Heart right ventricle (tissue), 16 donors: ENCODE data around the gene RAI1. TPM values are rescaled to one million over a fixed set of nuclear protein-coding genes. Genes with fewer than 3 reads are reported as not detected.

Experiments used
- ATAC-seq, 8 donors: fragments of 200-7000 bp; cut with Tn5 transposase; one replicate each; pipeline ENCODE4 v1.9.1; 2020; ENCODE audit warnings: mild to moderate bottlenecking in 8 of 8, moderate library complexity in 8 of 8, moderate number of reproducible peaks in 1 of 8
- DNase-seq, 2 donors: peaks; one replicate each; pipeline ENCODE4 v3.0.0-alpha.2; 2020
- H3K27ac ChIP-seq, 10 donors: fragments of 200-600 bp; sonication (generic) in 2 of 10; one replicate each; pipeline versions ENCODE4 v1.5.0 to v1.8.0; 2020 to 2022; ENCODE audit warnings: mild to moderate bottlenecking in 3 of 10
- H3K27me3 ChIP-seq, 7 donors: fragments of 200-600 bp; one replicate each; pipeline ENCODE4 v1.8.0; 2021 to 2022; ENCODE audit warnings: mild to moderate bottlenecking in 2 of 7
- H3K36me3 ChIP-seq, 9 donors: fragments of 200-600 bp; sonication (generic) in 1 of 9; one replicate each; pipeline versions ENCODE4 v1.5.0 to v1.8.0; 2020 to 2022; ENCODE audit warnings: mild to moderate bottlenecking in 2 of 9
- H3K4me1 ChIP-seq, 9 donors: fragments of 200-600 bp; sonication (generic) in 1 of 9; one replicate each; pipeline versions ENCODE4 v1.5.0 to v1.8.0; 2020 to 2022; ENCODE audit warnings: mild to moderate bottlenecking in 4 of 9
- H3K4me3 ChIP-seq, 10 donors: fragments of 200-600 bp; sonication (generic) in 2 of 10; one replicate each; pipeline versions ENCODE4 v1.5.0 to v1.8.0; 2020 to 2022; ENCODE audit warnings: mild to moderate bottlenecking in 7 of 10, moderate library complexity in 2 of 10
- H3K9me3 ChIP-seq, 11 donors: fragments of 200-600 bp in 10 of 11; sonication (generic) in 2 of 11; one replicate each; pipeline versions ENCODE4 v1.5.0 to v1.8.0; 2013 to 2022; ENCODE audit warnings: mild to moderate bottlenecking in 2 of 11, control low read depth in 1 of 11, moderate library complexity in 1 of 11
- CTCF ChIP-seq, 9 donors: fragments of 200-600 bp; sonication (generic) in 2 of 9; IDR thresholded peaks; one replicate each; pipeline versions ENCODE4 v1.5.0 to v1.8.0; 2021 to 2022; ENCODE audit warnings: antibody characterized with exemption in 9 of 9, mild to moderate bottlenecking in 5 of 9, moderate library complexity in 1 of 9
- WGBS, 2 donors: extraction: QIAGEN DNeasy Blood & Tissue Kit; methylation state at CpG; one replicate each; pipeline ENCODE4 v1.1.7; 2013; ENCODE audit warnings: inconsistent platforms in 1 of 2; 5-methylcytosine and 5-hydroxymethylcytosine counted together
- intact Hi-C, 10 donors: fragments of 100-400 bp; cut with DNase I; formaldehyde crosslinking; loops; one replicate each; pipeline versions ENCODE4 v1.11.1 to v1.14.2; 2022
- polyA plus RNA-seq, 2 donors: library from polyadenylated mRNA; stranded (reverse); fragments of 200-250 nt; gene quantifications; one replicate each; pipeline ENCODE4 v1.2.3, GENCODE V29; 2013
- total RNA-seq, 10 donors: library from RNA; stranded (reverse); fragmentation: NEBNext Ultra II Directional in 3 of 10; extraction: Animal tissue kit (Norgen Biotek cat#: 25700) in 3 of 10; gene quantifications; one replicate each; pipeline versions ENCODE4 v1.2.1 to v1.2.4, GENCODE V29; 2021 to 2023
- donor health status: Arrhythmogenic right ventricular cardiomyopathy.
- donor health status: ischemic (EF 13 %, LVEDD 7.1; RV severe dilation, severe dysfunction).
- donor health status: healthy with polysubstance abuse.
- donor health status: DM: no; HTN: yes; CAD: no.
- donor health status: DM: no; HTN: no; CAD: no.
- donor health status: ischemic (EF 25% LVEDD 6.9; RV normal size, moderate dysfunction).
- donor health status: ischemic (EF 25% LVEDD 5.7; RV mildly dilated, moderate dysfunction).
- donor health status: healthy.
- donor health status: DM: yes; HTN: yes; CAD: no.
- donor health status: Ischemic cardiomyopathy.
- donor health status: ischemic (EF 35%, LVEDD 5.7; RV mildly dilated, moderate dysfunction).
- donor health status: nonischemic (EF 11% LVEDD 7.7; RV severe dilation, severe dysfunction).
- donor health status: DM: yes; HTN: yes; CAD: no.
- donor health status: PGD.
- donor health status: ischemic (EF 29% LVEDD 5.4; RV normal size, mild dysfunction).
- donor health status: nonischemic (EF 23%, LVEDD 6.1; RV moderate dilation, normal function).

RAI1 gene
- total and polyA plus RNA-seq, 12 donors: 13.8 to 32.0 (median 19.8) TPM

- H3K4me1 ChIP-seq: peaks cover 51 to 96% (median 90%) of the 10 kb centered on the region in 9 donors
- no peaks in the 10 kb centered on the region for H3K9me3 ChIP-seq
- H3K27ac ChIP-seq: peak overlapping the region in 9 of 10 donors; percentile 98 to 100 (median 99)
- TF ChIP-seq CTCF (IDR thresholded peaks at IDR 0.05): no peak
- no peaks in the 10 kb centered on the region for H3K36me3 ChIP-seq
- intact Hi-C loops: loop anchor here in 1 of 10 donors (5.0 kb wide), 1 partner anchor 46 kb away; no protein-coding TSS in a partner anchor
- ATAC-seq (no peak), DNase-seq (no peak)
- H3K4me3 ChIP-seq: no peak overlapping the region
- WGBS, 2 donors: 84 to 90% methylated on average over 4 of the region's 4 CpGs
- peaks cover 0 to 8% (median 0%) of the 10 kb centered on the region in 7 donors for H3K27me3 ChIP-seq
Observed at GRCh38 chr17:17696085-17696484, 14.8 kb downstream of the RAI1 start.

- intact Hi-C loops: loop anchor here in 1 of 10 donors (5.0 kb wide), 1 partner anchor 45 kb away; no protein-coding TSS in a partner anchor
- Histone ChIP-seq H3K36me3 (no peaks in the 10 kb centered on the region), H3K27me3 (peaks cover 0 to 11% (median 0%) of the 10 kb centered on the region in 7 donors), H3K9me3 (no peaks in the 10 kb centered on the region), H3K27ac (peak overlapping the region in 9 of 10 donors; percentile 60 to 100 (median 99)), H3K4me1 (peaks cover 47 to 96% (median 90%) of the 10 kb centered on the region in 9 donors), H3K4me3 (no peak overlapping the region)
- TF ChIP-seq CTCF (IDR thresholded peaks at IDR 0.05): no peak
- DNase-seq (peak in 1 of 2 donors; percentile 56), ATAC-seq (peak in 1 of 8 donors; percentile 17)
- WGBS, 2 donors: 59 to 60% methylated on average over 13 of the region's 13 CpGs
Observed at GRCh38 chr17:17696882-17697633, 15.8 kb downstream of the RAI1 start.

- 61 to 65% methylated on average over 5 of the region's 5 CpGs for WGBS, 2 donors
- H3K4me1 ChIP-seq: peaks cover 34 to 96% (median 90%) of the 10 kb centered on the region in 9 donors
- peak overlapping the region in 9 of 10 donors; percentile 26 to 100 (median 70) for H3K27ac ChIP-seq
- no peaks in the 10 kb centered on the region for H3K36me3 ChIP-seq
- TF ChIP-seq CTCF (IDR thresholded peaks at IDR 0.05): no peak
- H3K27me3 ChIP-seq: peaks cover 0 to 11% (median 0%) of the 10 kb centered on the region in 7 donors
- no peak for ATAC-seq
- no peak overlapping the region for H3K4me3 ChIP-seq
- no peaks in the 10 kb centered on the region for H3K9me3 ChIP-seq
- intact Hi-C loops: loop anchor here in 1 of 10 donors (5.0 kb wide), 1 partner anchor 44 kb away; no protein-coding TSS in a partner anchor
- no peak for DNase-seq
Observed at GRCh38 chr17:17698371-17698770, 17.1 kb downstream of the RAI1 start.

GRCh38 chr17:17698869-17699351 lies 17.7 kb downstream of the RAI1 start:
- Histone ChIP-seq H3K4me3 (no peak overlapping the region), H3K4me1 (peaks cover 28 to 96% (median 90%) of the 10 kb centered on the region in 9 donors), H3K27me3 (peaks cover 0 to 11% (median 0%) of the 10 kb centered on the region in 7 donors), H3K27ac (peak overlapping the region in 9 of 10 donors; percentile 26 to 100 (median 70)), H3K36me3 (no peaks in the 10 kb centered on the region), H3K9me3 (no peaks in the 10 kb centered on the region)
- no peak for DNase-seq
- ATAC-seq: no peak
- WGBS, 2 donors: 41 to 44% methylated on average over 8 of the region's 8 CpGs
- no peak for TF ChIP-seq CTCF (IDR thresholded peaks at IDR 0.05)
- intact Hi-C loops: loop anchor here in 1 of 10 donors (5.0 kb wide), 1 partner anchor 43 kb away; no protein-coding TSS in a partner anchor
